ENCODE data around the gene TMC8.

- TF ChIP-seq CTCF (conservative IDR thresholded peaks at IDR 0.05; ENCODE audit: low read length) (no peak), EZH2phosphoT487 (IDR thresholded peaks at IDR 0.05; ENCODE audit: borderline replicate concordance) (no peak)
Observed at GRCh38 chr17:78174346-78174869, 43.8 kb downstream of the TMC8 start.

Data from Loucy (cell line).